HG03139 (cell line): ENCODE results near the gene EIF4EBP2.

Experiments used
- ATAC-seq: cut with Tn5 transposase; IDR thresholded peaks from one replicate; pipeline ENCODE4 v1.9.1; 2021; ENCODE audit not compliant: unreplicated experiment

The EIF4EBP2 gene

DNA sequence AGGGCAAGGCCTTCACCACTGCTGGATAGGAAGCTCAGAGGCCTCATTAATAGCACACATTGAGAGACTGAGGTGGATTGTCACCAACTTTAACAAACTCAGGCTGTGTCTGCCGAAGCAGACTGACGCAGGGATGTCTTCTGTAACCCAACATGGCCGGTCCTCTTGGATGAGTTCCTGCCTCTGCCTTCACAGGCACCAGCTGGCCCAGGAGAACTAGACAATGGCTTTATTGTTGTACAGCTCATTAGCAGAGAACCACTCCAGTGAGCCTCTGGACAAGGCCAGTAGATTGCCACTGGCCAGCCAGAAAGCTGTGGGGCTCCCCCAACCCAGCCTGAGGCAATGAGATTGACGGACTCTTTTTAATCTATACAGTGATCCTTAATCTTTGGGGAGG is 28.2 kb downstream of the EIF4EBP2 start:
- no peak for ATAC-seq

DNA sequence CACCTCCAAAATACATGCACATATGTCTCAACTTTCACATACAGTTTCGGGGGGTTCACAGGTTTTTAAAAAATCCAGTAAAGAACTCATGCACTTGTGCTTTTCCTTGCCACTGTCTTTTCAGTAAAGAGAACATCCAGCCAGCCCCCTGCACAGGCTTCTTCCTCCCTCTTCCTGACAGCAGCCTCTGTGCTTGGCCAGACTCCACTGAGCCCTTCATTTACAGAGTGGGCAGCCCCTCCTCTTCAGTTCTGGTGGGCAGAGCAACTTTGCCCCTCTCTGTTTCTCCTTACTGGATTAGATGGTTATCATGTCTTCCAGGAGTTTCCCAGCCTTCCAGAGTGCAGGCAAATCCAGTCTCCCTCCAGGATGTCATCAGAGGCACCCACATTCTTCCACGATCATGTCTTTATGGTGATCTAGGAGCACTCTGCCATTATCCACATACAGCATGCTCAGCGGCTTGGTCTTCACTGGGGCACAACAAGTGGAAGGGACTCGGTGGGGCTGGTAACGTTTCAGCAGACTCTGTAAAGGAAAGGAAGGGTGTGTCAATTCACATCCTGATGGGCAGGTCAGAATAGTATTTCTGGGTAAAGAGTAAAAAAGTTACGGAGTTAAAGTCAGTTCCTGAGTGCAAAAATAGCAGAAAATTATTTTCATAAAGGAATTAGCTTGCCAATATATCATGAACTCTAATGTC is 28.8 kb downstream of the EIF4EBP2 start:
- no peak for ATAC-seq

DNA sequence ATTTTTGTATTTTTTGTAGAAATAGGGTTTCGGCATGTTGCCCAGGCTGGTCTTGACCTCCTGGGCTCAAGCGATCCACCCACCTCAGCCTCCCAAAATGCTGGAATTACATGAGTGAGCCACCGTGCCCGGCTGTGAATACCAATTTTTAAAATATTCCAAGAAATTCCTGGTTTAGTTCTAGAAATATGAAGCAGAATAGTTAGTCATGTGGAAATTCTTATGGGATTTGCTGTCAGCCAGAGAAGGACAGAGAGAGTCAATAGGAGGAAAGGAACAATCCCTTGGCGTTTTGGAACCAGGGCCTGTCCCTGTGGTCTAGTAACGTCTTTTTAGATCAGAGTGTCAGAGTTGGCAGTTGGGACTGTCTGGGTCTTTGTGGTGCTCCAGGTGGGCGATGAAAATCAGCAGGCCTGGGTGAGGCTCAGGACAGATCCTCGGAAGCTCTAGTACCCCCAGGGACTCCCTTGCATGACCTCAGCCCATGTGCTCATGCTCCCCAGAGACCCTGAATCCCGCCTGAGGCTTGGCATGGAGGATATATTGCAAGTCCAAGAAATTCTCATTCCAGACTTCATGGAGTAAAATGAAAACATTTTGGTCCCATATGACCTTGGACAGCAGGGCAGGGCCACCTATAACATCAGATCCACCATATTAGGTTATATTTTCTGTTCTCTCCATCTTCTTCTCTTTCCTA is 29.8 kb downstream of the EIF4EBP2 start:
- ATAC-seq = no peak

DNA sequence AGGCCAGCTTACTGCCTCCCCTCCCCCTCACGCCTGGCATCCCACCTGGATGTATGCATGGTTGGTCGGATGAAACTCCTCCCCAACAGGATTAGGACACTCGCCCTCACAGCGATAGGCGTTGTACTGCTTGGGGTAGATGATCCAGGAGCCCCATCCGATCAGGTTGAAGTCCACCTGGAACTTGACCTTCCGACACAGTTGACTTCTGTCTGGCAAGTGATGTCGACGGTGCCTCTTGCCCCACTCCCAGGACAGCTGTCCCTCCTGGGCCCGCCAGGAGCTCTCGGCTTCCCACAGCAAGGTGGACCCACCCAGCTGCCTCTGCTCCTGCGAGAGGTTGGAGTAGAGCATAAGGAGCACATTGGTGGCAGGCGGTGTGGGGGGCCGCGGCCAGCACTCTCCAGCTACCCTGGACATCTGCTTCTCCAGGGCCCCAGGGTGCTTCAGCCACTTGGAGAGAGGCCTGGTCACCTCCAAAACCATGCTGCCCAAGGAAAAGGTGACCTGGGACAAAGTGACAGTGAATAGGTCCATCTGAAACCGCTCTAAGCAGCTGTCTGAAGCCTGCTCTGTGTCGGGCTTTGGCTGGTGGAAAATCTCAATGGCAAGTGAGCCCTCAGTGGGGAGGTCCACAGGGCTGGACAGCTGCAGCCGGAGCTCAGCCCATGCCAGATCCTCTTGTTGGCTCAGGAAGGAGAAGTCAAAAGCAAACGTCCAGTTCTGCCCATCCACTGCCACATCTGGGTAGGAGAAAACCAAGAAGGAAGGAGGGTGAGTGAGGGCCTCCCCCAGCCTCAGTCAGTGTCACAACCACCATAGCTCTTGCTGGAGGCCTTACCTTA is 31.5 kb downstream of the EIF4EBP2 start:
- ATAC-seq = no peak

DNA sequence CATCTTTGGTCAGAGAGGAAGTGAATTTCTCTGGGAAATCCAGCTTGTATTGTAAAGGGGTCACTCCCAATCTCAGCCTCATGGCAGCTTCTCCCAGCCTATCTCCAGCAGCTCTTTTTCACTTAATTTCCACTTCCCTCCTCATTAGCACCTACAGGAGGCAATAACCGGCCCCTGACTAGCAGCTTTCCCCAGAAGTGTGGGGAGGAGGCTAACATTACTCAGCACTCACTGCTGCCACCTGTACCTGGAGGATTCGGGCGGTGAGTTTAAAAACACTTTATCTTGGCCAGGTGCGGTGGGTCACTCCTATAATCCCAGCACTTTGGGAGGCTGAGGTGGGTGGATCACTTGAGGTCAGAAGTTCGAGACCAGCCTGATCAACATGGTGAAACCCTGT is 33.8 kb downstream of the EIF4EBP2 start:
- ATAC-seq = no peak

DNA sequence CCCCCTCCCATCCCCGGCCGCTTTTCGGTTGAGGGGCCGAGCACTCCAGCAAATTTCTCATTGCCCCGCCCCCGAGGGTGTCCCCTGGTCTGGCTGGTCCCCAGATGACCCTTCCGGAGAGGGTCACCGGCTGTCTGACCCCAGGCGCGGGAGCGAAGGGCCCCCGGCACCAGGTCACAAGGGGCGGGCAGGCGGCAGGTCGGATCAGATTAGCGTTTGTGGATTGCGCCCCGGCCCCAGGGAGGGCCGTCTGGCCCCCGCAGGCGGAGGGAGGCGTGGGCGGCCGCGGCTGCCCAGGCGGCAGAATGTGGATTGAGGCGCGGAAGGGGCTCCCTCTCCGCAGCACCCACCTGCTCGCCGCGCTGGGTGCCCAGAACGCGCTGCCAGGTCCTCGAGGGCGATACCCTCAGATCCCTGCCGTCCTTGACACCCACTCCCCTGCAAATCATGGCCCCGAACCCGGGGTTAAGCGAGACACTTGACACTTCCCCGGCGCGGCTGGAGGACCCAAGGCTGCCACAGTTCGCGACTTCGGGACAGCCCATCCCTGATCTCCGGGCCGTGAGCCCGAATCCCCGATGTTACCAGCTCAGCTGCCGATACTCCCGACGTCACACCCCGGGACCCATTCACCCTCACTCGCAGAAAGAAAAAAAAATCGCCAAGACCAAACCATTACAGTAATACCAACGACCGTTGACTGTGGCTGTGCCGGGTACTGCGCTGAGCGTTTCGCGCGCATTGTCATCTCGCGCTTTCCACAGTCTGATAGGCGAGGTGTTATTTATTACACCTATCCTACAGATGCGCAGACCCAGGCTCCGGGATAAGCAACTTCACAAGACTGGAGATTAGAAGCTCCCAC is 36.6 kb downstream of the EIF4EBP2 start:
- ATAC-seq = no peak

DNA sequence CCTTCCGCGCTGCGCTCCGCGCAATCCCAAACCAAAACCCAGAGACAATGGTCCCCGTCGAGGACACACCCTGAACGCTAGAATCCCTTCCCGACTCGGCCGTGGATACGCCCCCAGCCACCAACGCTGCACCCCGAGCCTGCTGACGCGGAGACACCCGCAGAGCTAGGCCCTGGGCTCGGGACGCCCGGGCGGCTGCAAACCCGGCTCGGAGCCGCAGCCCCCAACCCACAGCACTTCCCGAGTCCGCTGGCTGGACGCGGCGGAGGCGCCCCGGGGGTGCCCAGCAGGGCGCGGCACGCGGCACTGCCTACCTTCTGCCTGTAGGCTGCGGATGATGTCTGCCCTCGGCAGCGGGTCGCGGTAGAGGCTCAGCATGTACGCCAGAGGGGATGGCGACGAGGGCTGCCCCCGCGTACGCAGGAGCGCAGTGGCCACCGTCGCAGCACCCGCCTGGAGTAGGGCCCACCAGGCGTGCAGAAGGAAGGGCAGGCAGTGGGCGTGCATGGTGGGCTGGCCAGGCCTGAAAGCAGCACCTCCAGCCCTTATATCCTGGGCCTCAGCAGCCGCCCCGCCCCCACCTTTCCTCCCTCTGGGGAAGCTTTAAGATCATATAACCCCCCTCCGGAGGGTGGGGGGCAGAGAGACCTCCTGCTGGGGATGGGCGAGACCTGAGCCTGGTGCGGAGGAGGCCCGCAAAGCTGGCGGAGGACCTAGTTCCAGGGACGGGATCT is 37.4 kb downstream of the EIF4EBP2 start, which contains the start of gene NODAL:
NODAL (minus strand) TSS at position 521 of the 734 bp plus-strand sequence; CDS start at position 507, 14 bp downstream.
- no peak for ATAC-seq

DNA sequence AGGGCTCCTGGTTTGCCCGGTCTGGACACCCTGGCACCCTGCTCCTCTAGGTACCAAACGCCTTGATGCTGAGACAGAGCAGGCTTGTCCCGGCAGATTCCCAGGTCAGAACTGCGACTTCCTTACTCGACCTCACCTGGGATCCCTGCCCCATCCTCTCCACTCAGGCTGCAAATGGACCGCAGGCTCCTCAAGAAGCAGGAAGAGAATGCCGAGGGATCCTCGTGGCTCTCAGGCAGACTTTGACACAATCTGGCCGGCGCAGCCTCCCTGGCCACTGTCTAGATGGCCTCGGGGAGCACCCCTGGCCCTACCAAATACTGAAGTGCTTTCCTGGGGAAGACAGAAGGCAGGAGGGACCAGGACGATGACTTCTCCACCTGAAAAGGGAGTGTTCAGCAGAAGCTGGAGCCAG is 38.0 kb downstream of the EIF4EBP2 start:
- no peak for ATAC-seq

DNA sequence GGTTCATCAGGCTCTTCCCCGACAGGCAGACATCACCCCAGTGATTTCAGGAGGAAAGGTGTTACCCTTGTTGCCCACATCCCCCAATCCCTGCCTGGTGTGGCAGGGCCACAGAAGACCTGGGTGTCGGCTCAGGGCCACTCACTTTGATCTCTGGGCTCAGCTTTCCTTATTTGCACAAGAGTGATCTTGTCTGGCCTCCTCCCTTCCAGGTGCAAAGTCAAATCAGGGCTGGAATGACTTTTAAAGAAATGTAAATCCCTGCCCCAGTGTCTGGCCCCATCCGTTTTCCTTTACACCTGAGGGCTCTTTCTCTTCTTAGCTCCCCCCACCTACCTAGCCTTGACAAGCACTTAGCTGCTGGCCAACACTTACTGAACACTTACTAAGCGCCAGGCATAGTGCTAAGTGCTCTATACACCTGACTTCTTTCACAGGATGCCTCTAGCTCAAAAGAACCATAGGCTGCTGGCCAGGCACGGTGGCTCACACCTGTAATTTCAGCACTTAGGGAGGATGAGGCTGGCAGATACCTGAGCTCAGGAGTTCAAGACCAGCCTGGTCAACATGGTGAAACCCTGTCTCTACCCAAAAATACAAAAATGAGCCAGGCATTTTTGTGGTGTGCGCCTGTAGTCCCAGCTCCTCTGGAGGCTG is 38.5 kb downstream of the EIF4EBP2 start:
- ATAC-seq = no peak

DNA sequence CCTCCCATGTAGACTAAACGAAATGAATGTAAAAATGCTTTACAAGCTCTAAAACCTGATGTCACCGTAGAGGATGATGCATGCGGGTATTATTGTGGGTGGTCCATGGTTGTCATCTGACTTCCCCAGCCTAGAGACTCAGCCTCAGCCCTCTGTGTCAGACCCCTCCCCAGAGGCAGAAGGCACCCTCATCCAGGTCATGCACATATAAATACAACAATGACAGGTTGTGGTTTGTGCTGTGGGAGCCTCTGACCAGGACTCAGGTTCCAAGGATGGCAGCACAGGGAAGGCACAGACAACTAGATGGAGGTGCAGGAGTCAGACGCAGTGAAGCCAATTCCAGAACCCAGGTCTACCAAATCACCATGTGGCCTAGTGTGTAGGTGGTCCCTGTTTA is 40.8 kb downstream of the EIF4EBP2 start:
- ATAC-seq = no peak

DNA sequence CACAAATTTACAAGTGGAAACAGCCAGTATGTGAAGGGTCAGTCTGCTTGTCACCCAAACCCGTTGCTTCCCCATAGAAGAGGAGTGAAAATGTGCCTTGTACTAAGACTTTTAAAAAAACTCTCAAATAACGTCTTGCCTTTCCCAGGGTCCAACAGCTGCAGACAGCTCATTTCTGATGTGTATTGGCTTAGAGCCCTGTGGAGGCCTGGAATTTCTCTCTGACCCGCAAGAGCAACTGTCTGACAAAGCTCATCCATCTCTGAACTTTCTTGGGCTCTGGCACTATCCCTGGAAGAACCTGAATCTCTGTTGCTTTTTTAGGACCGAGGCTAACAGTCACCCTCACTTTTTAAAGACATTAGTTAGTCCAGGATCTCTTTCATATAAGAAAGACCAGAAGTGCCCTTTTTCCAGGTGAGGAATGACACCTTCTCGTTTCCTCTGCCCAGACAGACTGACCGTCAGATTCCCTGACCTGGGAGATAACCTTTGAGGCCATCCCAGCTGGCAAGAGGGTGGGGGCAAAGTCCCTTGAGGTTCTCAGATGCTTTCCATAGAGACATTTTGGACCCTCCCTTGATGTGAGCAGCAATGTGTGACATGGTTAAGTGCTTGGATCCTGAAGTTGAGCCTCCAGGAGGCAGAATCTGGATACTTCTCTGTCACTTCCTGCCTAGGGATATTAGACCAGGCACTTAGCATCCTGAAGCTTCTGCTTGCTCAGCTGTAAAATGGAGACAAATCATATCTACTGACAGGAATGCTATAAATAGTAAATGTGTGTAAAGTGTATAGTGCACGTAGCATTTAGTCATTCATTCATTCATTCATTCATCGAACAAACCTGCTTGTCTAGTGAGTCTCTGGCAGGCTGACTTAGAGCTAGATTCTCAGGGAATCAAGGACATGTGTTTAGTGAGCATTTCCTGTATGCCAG is 42.0 kb downstream of the EIF4EBP2 start:
- ATAC-seq = no peak

DNA sequence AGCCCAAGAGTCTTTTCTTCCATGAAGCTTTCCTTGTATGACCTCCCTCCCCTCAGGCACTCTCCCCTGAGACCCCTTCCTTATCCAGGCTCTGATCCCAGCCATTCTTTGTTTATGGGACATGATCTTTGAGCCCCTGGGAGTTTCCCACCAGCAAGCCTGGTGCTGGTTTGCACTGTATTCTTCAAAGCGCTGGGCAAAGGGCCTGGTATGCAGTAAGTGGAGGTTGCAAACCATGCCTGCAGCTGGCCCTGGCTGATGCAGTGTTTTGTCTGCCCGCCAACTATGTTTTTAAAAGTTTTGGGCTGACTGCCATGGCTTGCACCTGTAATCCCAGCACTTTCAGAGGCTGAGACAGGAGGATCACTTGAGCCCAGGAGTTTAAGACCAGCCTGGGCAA is 44.3 kb downstream of the EIF4EBP2 start:
- ATAC-seq = no peak

DNA sequence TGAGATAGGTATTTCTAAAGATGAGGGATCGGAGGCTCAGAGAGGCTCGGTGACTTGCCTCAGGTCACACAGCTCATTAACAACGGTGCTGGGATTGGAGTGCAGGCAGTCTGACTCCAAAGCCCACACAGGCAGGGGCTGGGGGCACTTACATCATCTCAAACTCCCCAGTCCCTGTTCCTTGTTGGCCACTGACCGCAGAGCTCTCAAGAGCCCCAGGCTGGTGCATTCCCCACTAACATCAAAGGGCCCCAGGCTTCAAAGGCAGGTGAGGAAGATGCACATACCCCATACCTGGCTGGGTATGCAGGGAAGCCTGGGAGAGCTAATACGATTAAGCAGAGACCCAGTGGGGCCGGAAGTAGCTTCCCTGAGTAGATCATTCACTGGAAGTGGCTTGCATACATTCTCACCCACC is 51.3 kb downstream of the EIF4EBP2 start:
- no peak for ATAC-seq

DNA sequence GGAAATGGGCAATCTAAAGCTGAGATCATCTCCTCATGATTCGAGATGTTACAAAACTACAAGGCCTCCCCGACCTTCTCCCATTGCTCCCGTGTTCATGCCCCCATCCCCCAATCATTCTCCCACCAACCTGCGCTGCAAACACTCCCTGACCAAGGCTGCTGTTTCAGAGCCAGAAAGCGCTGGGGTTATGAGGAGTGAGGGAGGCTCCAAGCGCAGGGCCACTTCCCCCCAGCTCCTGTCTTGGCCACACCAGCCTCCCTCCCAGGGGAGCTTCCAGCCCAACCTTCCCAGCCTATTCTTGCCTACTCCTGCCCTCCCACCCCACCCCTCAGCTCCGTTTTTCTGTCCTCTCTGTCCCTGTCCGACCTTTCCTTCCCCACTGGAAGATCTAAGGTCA is 52.2 kb downstream of the EIF4EBP2 start:
- ATAC-seq = no peak

DNA sequence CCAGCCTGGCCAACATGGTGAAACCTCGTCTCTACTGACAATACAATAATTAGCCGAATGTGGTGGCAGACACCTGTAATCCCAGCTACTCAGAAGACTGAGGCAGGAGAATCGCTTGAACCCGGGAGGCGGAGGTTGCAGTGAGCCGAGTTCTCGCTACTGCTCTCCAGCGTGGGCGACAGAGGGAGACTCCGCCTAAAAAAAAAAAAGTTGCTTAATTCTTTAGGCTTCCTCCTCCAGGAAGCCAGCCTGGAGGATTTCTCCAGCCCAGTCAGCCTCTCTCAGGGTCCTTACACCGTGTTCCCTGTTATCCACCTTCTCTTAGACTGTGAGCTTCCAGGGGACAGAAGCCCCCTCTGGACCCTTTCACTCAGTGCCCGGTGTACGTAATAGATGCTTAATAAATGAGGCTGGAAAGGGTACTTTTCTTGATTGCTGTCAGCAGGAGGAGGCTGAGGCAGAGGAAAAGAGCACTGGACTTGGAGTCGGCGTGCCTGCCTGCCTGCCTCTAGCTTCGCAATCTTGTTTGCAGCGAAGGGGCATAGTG is 53.9 kb downstream of the EIF4EBP2 start:
- ATAC-seq = no peak

DNA sequence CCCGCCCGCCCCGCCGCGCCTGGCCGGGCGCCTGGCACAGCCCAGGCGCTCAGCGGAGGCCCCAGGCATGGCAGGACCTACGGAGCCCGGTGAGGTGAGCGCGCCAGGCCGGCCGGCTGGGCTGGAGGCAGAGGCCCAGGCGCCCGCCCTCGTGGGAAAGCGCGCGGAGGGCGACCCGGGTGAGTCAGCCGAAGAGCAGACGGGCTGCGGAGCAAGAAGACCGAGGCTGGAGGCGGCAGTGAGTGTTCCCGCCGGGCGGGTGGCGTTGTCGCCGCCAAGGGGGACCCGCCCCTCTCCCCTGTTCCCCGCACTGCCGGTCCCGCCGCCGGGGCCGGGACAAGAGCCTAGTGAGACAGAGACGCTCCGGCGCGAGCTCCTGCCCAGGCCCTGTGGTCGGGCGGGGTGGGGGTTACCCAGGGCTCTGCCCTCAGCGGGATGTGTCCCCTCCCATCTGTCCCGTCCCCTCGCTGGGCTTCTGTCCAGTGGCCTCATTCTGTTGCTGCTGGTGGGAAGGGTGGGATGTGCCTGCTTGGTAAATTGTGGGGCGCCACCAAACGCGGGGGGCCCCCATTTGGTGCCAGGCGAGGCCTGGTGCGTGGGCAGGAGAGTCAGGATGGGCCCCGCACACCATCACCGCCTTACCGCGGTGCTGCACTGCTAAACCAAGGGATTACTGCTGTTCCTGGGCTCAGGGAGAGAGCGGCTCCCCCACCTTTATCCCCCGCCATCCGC is 54.5 kb downstream of the EIF4EBP2 start:
- no peak for ATAC-seq

DNA sequence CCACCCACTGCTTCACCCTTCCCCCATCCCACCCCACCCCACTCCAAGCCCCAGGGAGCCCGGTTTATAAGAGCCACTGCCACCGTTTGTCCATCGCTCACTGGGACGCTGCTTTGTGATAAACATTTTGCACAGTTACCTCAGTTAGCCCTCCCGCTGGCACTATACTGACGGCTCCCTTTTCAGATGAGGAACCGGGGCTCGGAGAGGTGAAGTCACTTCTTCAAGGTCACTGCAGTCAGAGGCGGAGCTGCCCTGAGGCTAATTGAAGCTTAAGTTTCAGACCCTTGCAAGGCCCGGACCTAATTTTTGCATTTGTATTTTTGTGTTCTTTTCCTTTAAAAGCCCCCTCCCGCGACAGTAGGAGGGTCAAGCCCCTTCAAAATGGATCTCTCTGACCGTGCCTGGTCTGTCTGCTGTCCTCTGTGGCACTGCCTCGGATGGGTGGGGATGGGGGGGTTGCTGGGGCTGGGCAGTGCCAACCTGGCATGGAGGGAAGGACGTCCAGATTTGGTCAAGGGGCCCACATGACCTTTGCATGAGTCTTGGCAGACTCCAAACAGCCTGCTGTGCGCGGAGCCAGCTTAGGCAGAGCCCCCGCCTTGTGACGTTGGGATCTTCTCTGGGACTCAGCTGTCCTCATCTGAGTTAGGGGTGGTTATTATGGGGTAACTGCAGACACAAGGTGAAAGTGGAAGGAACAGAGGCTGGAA is 55.3 kb downstream of the EIF4EBP2 start:
- ATAC-seq = no peak
